ENCODE data around the gene TTC7B. TPM values are rescaled to one million over a fixed set of nuclear protein-coding genes. Genes with fewer than 3 reads are reported as not detected.

TTC7B gene
- total RNA-seq, 1 experiment from 2014 or later: 9.6 TPM

- no peaks in the 10 kb centered on the region for H3K27me3 Mint-ChIP-seq (ENCODE audit: unreplicated experiment)
- TF ChIP-seq CTCF (IDR thresholded peaks at IDR 0.05; ENCODE audit: unreplicated experiment): no peak
- no peaks in the 10 kb centered on the region for H3K36me3 Mint-ChIP-seq (ENCODE audit: insufficient read depth, unreplicated experiment)
- intact Hi-C loops (cut with micrococcal nuclease; ENCODE audit: unreplicated experiment): no loop called here
- CTCF ChIA-PET: no interaction called here
- H3K4me3 Mint-ChIP-seq (ENCODE audit: low read depth, unreplicated experiment): no peak overlapping the region
- DNase-seq: no peak
- H3K4me1 Mint-ChIP-seq (ENCODE audit: low read depth, unreplicated experiment): no peaks in the 10 kb centered on the region
- no TSS peak for BruUV-seq (replicated peaks)
- no peak overlapping the region for H3K27ac Mint-ChIP-seq (ENCODE audit: unreplicated experiment)
- no peaks in the 10 kb centered on the region for H3K9me3 Mint-ChIP-seq (ENCODE audit: low read depth, unreplicated experiment)
These were observed 236.4 kb downstream of the TTC7B start for GRCh38 chr14:90579816-90580215.

DNA sequence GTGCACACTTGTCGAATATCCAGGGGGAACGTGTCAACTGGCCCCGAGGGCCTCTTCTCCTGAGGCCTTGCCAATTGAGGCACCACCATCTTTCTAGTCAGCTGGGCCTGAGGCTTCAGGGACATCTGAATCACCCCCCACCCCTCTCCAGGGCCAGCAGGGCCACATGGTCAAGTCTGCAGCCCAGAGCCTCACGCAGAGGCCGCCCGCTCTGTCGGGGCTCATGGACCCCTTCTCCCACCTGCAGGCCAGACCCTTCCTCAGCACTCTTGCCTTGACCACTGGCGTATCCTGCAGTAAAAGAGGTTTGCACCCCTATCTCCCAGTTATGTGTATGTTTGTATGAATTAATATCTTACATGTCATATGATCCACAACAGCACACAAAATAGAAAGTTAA, 237.1 kb downstream of the TTC7B start:
- DNase-seq: no peak
- no peaks in the 10 kb centered on the region for H3K36me3 Mint-ChIP-seq (ENCODE audit: insufficient read depth, unreplicated experiment)
- H3K27me3 Mint-ChIP-seq (ENCODE audit: unreplicated experiment): no peaks in the 10 kb centered on the region
- CTCF ChIA-PET: no interaction called here
- no peak for TF ChIP-seq CTCF (IDR thresholded peaks at IDR 0.05; ENCODE audit: unreplicated experiment)
- intact Hi-C loops (cut with micrococcal nuclease; ENCODE audit: unreplicated experiment): no loop called here
- no peak overlapping the region for H3K4me3 Mint-ChIP-seq (ENCODE audit: low read depth, unreplicated experiment)
- no peaks in the 10 kb centered on the region for H3K9me3 Mint-ChIP-seq (ENCODE audit: low read depth, unreplicated experiment)
- no peaks in the 10 kb centered on the region for H3K4me1 Mint-ChIP-seq (ENCODE audit: low read depth, unreplicated experiment)
- no TSS peak for BruUV-seq (replicated peaks)
- H3K27ac Mint-ChIP-seq (ENCODE audit: unreplicated experiment): no peak overlapping the region

GRCh38 chr14:90578283-90578985, 237.8 kb downstream of the TTC7B start:
- intact Hi-C loops (cut with micrococcal nuclease; ENCODE audit: unreplicated experiment): no loop called here
- no peaks in the 10 kb centered on the region for H3K27me3 Mint-ChIP-seq (ENCODE audit: unreplicated experiment)
- H3K27ac Mint-ChIP-seq (ENCODE audit: unreplicated experiment): no peak overlapping the region
- H3K36me3 Mint-ChIP-seq (ENCODE audit: insufficient read depth, unreplicated experiment): no peaks in the 10 kb centered on the region
- no TSS peak for BruUV-seq (replicated peaks)
- no peaks in the 10 kb centered on the region for H3K9me3 Mint-ChIP-seq (ENCODE audit: low read depth, unreplicated experiment)
- no peaks in the 10 kb centered on the region for H3K4me1 Mint-ChIP-seq (ENCODE audit: low read depth, unreplicated experiment)
- no peak for TF ChIP-seq CTCF (IDR thresholded peaks at IDR 0.05; ENCODE audit: unreplicated experiment)
- CTCF ChIA-PET: no interaction called here
- no peak for DNase-seq
- no peak overlapping the region for H3K4me3 Mint-ChIP-seq (ENCODE audit: low read depth, unreplicated experiment)

- no peak overlapping the region for H3K4me3 Mint-ChIP-seq (ENCODE audit: low read depth, unreplicated experiment)
- CTCF ChIA-PET: no interaction called here
- no peaks in the 10 kb centered on the region for H3K4me1 Mint-ChIP-seq (ENCODE audit: low read depth, unreplicated experiment)
- H3K27ac Mint-ChIP-seq (ENCODE audit: unreplicated experiment): no peak overlapping the region
- TF ChIP-seq CTCF (IDR thresholded peaks at IDR 0.05; ENCODE audit: unreplicated experiment): no peak
- no peaks in the 10 kb centered on the region for H3K27me3 Mint-ChIP-seq (ENCODE audit: unreplicated experiment)
- BruUV-seq (replicated peaks): no TSS peak
- H3K36me3 Mint-ChIP-seq (ENCODE audit: insufficient read depth, unreplicated experiment): no peaks in the 10 kb centered on the region
- intact Hi-C loops (cut with micrococcal nuclease; ENCODE audit: unreplicated experiment): no loop called here
- DNase-seq: no peak
- H3K9me3 Mint-ChIP-seq (ENCODE audit: low read depth, unreplicated experiment): no peaks in the 10 kb centered on the region
These were observed 238.5 kb downstream of the TTC7B start for GRCh38 chr14:90577661-90578282.

Data from Calu3 (cell line).